ENCODE measurements around the gene TNC. TPM values are rescaled to one million over a fixed set of nuclear protein-coding genes. Genes with fewer than 3 reads are reported as not detected.

The TNC gene
- total RNA-seq, 3 donors from 2014 or later (not counting 1 experiment from before 2014, with no cell fraction given), result not detected

DNA sequence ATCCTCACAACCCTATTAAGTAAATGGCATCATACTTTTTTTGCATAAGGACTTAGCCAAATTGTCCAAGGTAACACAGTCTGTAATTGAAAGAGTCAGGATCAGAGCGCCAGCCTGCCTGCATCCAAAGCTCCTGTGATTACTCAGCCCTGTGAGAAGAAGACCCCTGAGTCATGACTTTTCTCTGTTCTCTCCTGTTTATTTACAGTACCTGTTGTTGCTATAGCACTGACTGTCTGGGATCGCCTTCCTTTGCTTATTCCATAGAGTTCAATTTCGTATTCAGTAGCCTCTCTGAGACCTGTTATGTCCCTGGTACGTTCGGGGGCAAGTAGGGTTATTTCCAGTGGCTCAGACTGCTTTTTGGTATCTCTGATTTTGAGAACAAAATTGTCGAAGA lies 71.8 kb downstream of the TNC start:
- intact Hi-C loops (cut with micrococcal nuclease), result no loop called here
- no peak for TF ChIP-seq CTCF (IDR thresholded peaks at IDR 0.05)

DNA sequence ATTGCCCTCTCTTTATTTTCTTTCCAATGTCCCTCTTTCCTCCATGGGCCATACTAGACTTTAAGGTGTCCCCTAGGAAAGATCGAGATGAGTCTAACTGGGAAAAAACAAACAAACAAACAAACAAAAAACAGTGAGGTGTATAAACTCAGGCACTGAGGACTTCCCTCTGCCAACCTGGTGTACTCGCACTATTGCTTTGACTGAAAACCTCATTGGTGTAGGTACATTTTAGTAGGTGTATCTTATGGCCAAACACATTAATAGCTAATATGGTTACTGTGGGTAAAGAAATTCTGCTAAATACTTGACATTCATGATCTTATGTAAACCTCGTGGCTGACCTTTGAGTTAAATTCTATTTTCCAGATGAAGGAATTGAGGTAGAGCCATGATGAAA lies 74.3 kb downstream of the TNC start:
- no peak overlapping the region for H3K27ac ChIP-seq (ENCODE audit: low read length)
- Mint-ChIP-seq H3K4me3 (no peak overlapping the region), H3K9me3 (no peaks in the 10 kb centered on the region), H3K4me1 (peaks cover 0 to 5% of the 10 kb centered on the region in 2 donors), H3K36me3 (no peaks in the 10 kb centered on the region), H3K27me3 (ENCODE audit: low read depth in 2 of 2) (peaks cover 17 to 54% of the 10 kb centered on the region in 2 donors), H3K27ac (no peak overlapping the region)
- H3K9me3 ChIP-seq (ENCODE audit: control insufficient read depth, insufficient read depth, low read length), result no peaks in the 10 kb centered on the region
- no peak overlapping the region for H3K4me3 ChIP-seq (ENCODE audit: low read length)
- H3K27me3 ChIP-seq (ENCODE audit: control insufficient read depth, insufficient read depth, low read length), result peaks cover 2% of the 10 kb centered on the region
- ATAC-seq, result no peak
- TF ChIP-seq CTCF (IDR thresholded peaks at IDR 0.05), result no peak
- DNase-seq, result no peak
- no peaks in the 10 kb centered on the region for H3K36me3 ChIP-seq (ENCODE audit: control insufficient read depth, insufficient read depth, low read length)
- WGBS (ENCODE audit: insufficient coverage), result 76% methylated on average over 3 of the region's 3 CpGs
- H3K4me1 ChIP-seq (ENCODE audit: control insufficient read depth, insufficient read depth, low read length), result no peaks in the 10 kb centered on the region
- intact Hi-C loops (cut with micrococcal nuclease), result no loop called here

More for the DNA sequence above, 71.8 kb downstream of the TNC start:
- Histone ChIP-seq H3K36me3 (ENCODE audit: control insufficient read depth, insufficient read depth, low read length) (no peaks in the 10 kb centered on the region), H3K9me3 (ENCODE audit: control insufficient read depth, insufficient read depth, low read length) (no peaks in the 10 kb centered on the region), H3K4me1 (ENCODE audit: control insufficient read depth, insufficient read depth, low read length) (no peaks in the 10 kb centered on the region), H3K27ac (ENCODE audit: low read length) (no peak overlapping the region), H3K4me3 (ENCODE audit: low read length) (no peak overlapping the region), H3K27me3 (ENCODE audit: control insufficient read depth, insufficient read depth, low read length) (peaks cover 2% of the 10 kb centered on the region)
- Mint-ChIP-seq H3K9me3 (no peaks in the 10 kb centered on the region), H3K36me3 (no peaks in the 10 kb centered on the region), H3K4me3 (no peak overlapping the region), H3K27ac (no peak overlapping the region), H3K4me1 (peaks cover 0 to 5% of the 10 kb centered on the region in 2 donors), H3K27me3 (ENCODE audit: low read depth in 2 of 2) (peaks cover 17 to 65% of the 10 kb centered on the region in 2 donors)
- DNase-seq, result no peak
- ATAC-seq, result no peak
- WGBS (ENCODE audit: insufficient coverage), result 86% methylated on average over 6 of the region's 6 CpGs

DNA sequence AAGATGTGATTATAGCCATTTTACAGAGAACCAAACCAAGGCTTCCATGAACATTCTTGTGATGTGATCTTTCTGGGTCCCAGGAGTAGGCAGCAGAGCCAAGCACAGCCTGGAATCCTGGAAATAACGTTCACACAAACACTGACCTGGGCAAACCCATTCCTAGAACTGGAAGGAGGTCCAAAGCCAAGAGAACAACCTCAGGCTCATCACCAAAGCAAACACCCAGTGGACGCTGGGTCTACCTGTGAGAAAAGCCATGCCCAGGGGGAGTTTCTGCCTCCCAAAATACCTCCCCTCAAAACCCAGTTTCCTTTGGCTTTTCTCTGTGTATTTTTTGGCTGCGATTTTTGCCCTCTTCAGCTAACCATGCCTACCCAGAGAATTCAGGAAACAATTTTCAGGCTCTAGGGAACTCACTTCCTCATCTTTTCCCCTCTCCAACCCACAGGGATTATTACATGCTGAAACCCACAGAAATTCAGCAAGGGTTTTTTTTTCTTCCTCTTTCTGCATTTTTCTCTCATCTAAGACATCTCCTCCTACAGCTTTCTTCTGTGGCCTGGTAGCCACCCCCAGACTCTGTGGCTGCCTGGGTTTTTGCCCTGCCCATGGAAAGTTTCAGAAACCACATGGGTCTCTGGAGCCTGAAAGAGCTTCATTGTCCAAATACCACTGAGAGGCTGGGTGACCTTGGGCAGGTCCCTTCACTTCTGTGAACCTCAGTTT lies 75.0 kb downstream of the TNC start:
- H3K4me1 Mint-ChIP-seq, result peaks cover 0 to 5% of the 10 kb centered on the region in 2 donors
- intact Hi-C loops (cut with micrococcal nuclease), result no loop called here
- WGBS (ENCODE audit: insufficient coverage), result 28% methylated on average over 3 of the region's 3 CpGs
- H3K27me3 Mint-ChIP-seq (ENCODE audit: low read depth in 2 of 2), result peaks cover 16 to 48% of the 10 kb centered on the region in 2 donors
- Histone ChIP-seq H3K36me3 (ENCODE audit: control insufficient read depth, insufficient read depth, low read length) (no peaks in the 10 kb centered on the region), H3K27me3 (ENCODE audit: control insufficient read depth, insufficient read depth, low read length) (peaks cover 2% of the 10 kb centered on the region), H3K27ac (ENCODE audit: low read length) (no peak overlapping the region), H3K9me3 (ENCODE audit: control insufficient read depth, insufficient read depth, low read length) (no peaks in the 10 kb centered on the region), H3K4me3 (ENCODE audit: low read length) (no peak overlapping the region), H3K4me1 (ENCODE audit: control insufficient read depth, insufficient read depth, low read length) (no peaks in the 10 kb centered on the region)
- no peak for ATAC-seq
- DNase-seq, result no peak
- no peaks in the 10 kb centered on the region for H3K9me3 Mint-ChIP-seq
- no peak for TF ChIP-seq CTCF (IDR thresholded peaks at IDR 0.05)
- no peak overlapping the region for H3K27ac Mint-ChIP-seq
- H3K4me3 Mint-ChIP-seq, result no peak overlapping the region
- H3K36me3 Mint-ChIP-seq, result no peaks in the 10 kb centered on the region
